A549 (cell line): ENCODE data around the gene NCSTN.

ENCODE experiments used
- CHD4 ChIP-seq: fragments of 200-600 bp; sonication (generic); IDR thresholded peaks from 2 replicates; pipeline ENCODE4 v1.6.1; 2016; ENCODE audit warnings: antibody characterized with exemption, mild to moderate bottlenecking, borderline replicate concordance
- ELK1 ChIP-seq: fragments of 150-350 bp; IDR thresholded peaks from 2 replicates; pipeline ENCODE4 v1.6.1; 2014; ENCODE audit warnings: low read depth, mild to moderate bottlenecking, low read length
- FOSL2 ChIP-seq, 2 experiments: fragments of 450-650 bp in 1 of 2; fragments of >200 bp in 1 of 2; sonication (Bioruptor Twin) in 1 of 2; formaldehyde crosslinking; IDR thresholded peaks; 2 replicates each; pipeline versions ENCODE4 v1.5.0 to v1.6.1; 2016 to 2020; ENCODE audit warnings: mild to moderate bottlenecking in 1 of 2, moderate library complexity in 1 of 2
- MAX ChIP-seq: IDR thresholded peaks from 2 replicates; pipeline ENCODE4 v1.6.1; 2012
- POLR2A ChIP-seq: IDR thresholded peaks from 2 replicates; pipeline ENCODE4 v1.6.1; 2012; ENCODE audit warnings: mild to moderate bottlenecking, low read length
- REST ChIP-seq: fragments of 200-600 bp; sonication (generic); IDR thresholded peaks from 2 replicates; pipeline ENCODE4 v1.6.1; 2016; ENCODE audit warnings: antibody characterized with exemption, mild to moderate bottlenecking, moderate library complexity
- RFX5 ChIP-seq: fragments of 450-650 bp; IDR thresholded peaks from 2 replicates; pipeline ENCODE4 v1.7.1; 2014; ENCODE audit warnings: antibody characterized with exemption, mild to moderate bottlenecking, moderate library complexity
- SMC3 ChIP-seq: fragments of >200 bp; sonication (Bioruptor Twin); formaldehyde crosslinking; IDR thresholded peaks from 3 replicates; pipeline ENCODE4 v1.6.1; 2018; ENCODE audit warnings: inconsistent platforms
- ZC3H11A ChIP-seq: fragments of 450-650 bp; IDR thresholded peaks from 2 replicates; pipeline ENCODE4 v1.6.1; 2014; ENCODE audit warnings: antibody characterized with exemption, mild to moderate bottlenecking
- TF ChIP-seq, protein P1 (sequence below): fragments of >200 bp; sonication (Bioruptor Twin); formaldehyde crosslinking; IDR thresholded peaks from 3 replicates; pipeline ENCODE4 v1.5.1; 2016
- TF ChIP-seq, protein P2 (sequence below): fragments of 450-650 bp; IDR thresholded peaks from 2 replicates; pipeline ENCODE4 v1.6.1; 2014; ENCODE audit warnings: antibody characterized with exemption

- TF ChIP-seq REST (no peak), RFX5 (no peak), MAX (no peak), ELK1 (no peak), POLR2A (no peak), SMC3 (no peak), CHD4 (no peak), FOSL2 (IDR thresholded peaks at IDR 0.05) (no peak), FOSL2 (CRISPR knock-in tag; IDR thresholded peaks at IDR 0.05) (no peak), ZC3H11A (no peak)
- TF ChIP-seq, protein P1, sequence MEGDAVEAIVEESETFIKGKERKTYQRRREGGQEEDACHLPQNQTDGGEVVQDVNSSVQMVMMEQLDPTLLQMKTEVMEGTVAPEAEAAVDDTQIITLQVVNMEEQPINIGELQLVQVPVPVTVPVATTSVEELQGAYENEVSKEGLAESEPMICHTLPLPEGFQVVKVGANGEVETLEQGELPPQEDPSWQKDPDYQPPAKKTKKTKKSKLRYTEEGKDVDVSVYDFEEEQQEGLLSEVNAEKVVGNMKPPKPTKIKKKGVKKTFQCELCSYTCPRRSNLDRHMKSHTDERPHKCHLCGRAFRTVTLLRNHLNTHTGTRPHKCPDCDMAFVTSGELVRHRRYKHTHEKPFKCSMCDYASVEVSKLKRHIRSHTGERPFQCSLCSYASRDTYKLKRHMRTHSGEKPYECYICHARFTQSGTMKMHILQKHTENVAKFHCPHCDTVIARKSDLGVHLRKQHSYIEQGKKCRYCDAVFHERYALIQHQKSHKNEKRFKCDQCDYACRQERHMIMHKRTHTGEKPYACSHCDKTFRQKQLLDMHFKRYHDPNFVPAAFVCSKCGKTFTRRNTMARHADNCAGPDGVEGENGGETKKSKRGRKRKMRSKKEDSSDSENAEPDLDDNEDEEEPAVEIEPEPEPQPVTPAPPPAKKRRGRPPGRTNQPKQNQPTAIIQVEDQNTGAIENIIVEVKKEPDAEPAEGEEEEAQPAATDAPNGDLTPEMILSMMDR = no peak
- TF ChIP-seq, protein P2, sequence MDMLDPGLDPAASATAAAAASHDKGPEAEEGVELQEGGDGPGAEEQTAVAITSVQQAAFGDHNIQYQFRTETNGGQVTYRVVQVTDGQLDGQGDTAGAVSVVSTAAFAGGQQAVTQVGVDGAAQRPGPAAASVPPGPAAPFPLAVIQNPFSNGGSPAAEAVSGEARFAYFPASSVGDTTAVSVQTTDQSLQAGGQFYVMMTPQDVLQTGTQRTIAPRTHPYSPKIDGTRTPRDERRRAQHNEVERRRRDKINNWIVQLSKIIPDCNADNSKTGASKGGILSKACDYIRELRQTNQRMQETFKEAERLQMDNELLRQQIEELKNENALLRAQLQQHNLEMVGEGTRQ = no peak
Measured at GRCh38 chr1:160374306-160375110, 31.3 kb downstream of the NCSTN start.
